GM11168 (cell line): ENCODE measurements around the gene KRT31.
"Not testable (repeated sequence)": the region's sequence is repeated elsewhere in the genome, so short reads cannot be mapped to it uniquely, and the experiment has no call there.

Experiments used
- in situ Hi-C: fragments of 300-500 bp; cut with MboI; formaldehyde crosslinking; loops from one replicate; pipeline ENCODE4 v1.12.0; 2022; ENCODE audit warnings: low sequenced_read_pairs; ENCODE audit not compliant: unreplicated experiment

KRT31 gene

GRCh38 chr17:41392278-41392677, 5.1 kb downstream of the KRT31 start:
- in situ Hi-C loops = no loop called here

- in situ Hi-C loops = no loop called here
These were observed 5.9 kb downstream of the KRT31 start for GRCh38 chr17:41391535-41391934.

- in situ Hi-C loops = no loop called here
These were observed 6.9 kb downstream of the KRT31 start for GRCh38 chr17:41390411-41390938.

- in situ Hi-C loops = no loop called here
These were observed 9.7 kb downstream of the KRT31 start for GRCh38 chr17:41387670-41388069.

GRCh38 chr17:41386227-41386626, 11.2 kb downstream of the KRT31 start:
- in situ Hi-C loops = no loop called here

GRCh38 chr17:41383690-41384089, 13.7 kb downstream of the KRT31 start:
- in situ Hi-C loops = no loop called here

- in situ Hi-C loops = no loop called here
These were observed 15.0 kb downstream of the KRT31 start for GRCh38 chr17:41382394-41382793.

GRCh38 chr17:41381943-41382342, 15.5 kb downstream of the KRT31 start, which contains the start of gene KRT34:
KRT34 (minus strand) TSS chr17:41382306; CDS start chr17:41382246, 60 bp downstream.
- in situ Hi-C loops = not testable (repeated sequence)

- in situ Hi-C loops = not testable (repeated sequence)
These were observed 17.3 kb downstream of the KRT31 start for GRCh38 chr17:41380091-41380490.

- in situ Hi-C loops = no loop called here
These were observed 19.9 kb downstream of the KRT31 start for GRCh38 chr17:41377546-41377945.

GRCh38 chr17:41369713-41370112, 27.7 kb downstream of the KRT31 start, which contains the start of gene KRT33B:
KRT33B (minus strand) TSS chr17:41369813; CDS start chr17:41369750, 63 bp downstream.
- in situ Hi-C loops = no loop called here

GRCh38 chr17:41369023-41369422, 28.4 kb downstream of the KRT31 start:
- in situ Hi-C loops = no loop called here

- in situ Hi-C loops = no loop called here
These were observed 29.9 kb downstream of the KRT31 start for GRCh38 chr17:41367426-41368075.

GRCh38 chr17:41366070-41366469, 31.3 kb downstream of the KRT31 start:
- in situ Hi-C loops = no loop called here

- in situ Hi-C loops = no loop called here
These were observed 33.5 kb downstream of the KRT31 start for GRCh38 chr17:41363881-41364280.

- in situ Hi-C loops = no loop called here
These were observed 37.0 kb downstream of the KRT31 start for GRCh38 chr17:41360296-41360995.

- in situ Hi-C loops = no loop called here
These were observed 42.9 kb downstream of the KRT31 start for GRCh38 chr17:41354536-41354935.

GRCh38 chr17:41352597-41353366, 44.6 kb downstream of the KRT31 start:
- in situ Hi-C loops = no loop called here

GRCh38 chr17:41351177-41351576, 46.2 kb downstream of the KRT31 start:
- in situ Hi-C loops = no loop called here

- in situ Hi-C loops = not testable (repeated sequence)
These were observed 47.0 kb downstream of the KRT31 start, which contains the start of gene KRT33A for GRCh38 chr17:41350381-41350878. KRT33A (minus strand) TSS chr17:41350828; CDS start chr17:41350767, 61 bp downstream.
